ENCODE data around the gene ZNF480.

DNA sequence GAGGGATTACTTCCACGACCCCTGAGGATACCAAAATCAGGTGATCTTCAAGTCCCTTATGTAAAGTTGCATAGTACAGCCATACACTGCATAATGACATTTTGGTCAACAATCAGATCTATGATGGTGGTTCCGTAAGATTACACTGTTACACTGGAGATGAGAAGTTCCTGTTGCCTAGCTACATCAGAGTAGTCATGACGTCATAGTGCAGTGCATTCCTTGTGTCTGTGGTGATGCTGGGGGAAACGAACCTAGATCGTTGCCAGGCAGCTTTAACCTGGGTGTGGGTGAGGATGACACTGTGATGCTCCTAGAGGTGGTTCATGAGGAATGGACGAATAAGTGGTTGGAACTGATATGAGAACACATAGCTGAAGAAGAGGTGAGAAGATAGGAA lies 48.2 kb downstream of the ZNF480 start:
- no peak for TF ChIP-seq EZH2 (IDR thresholded peaks at IDR 0.05; ENCODE audit: low read length, unreplicated experiment)
- TF ChIP-seq CTCF (conservative IDR thresholded peaks at IDR 0.05; ENCODE audit: low read depth, low read length): no peak
- TF ChIP-seq EZH2phosphoT487 (IDR thresholded peaks at IDR 0.05; ENCODE audit: borderline replicate concordance, low read length): no peak

All from PC-3 (cell line).